ENCODE measurements around the gene CD47.

- TF ChIP-seq POLR2A (IDR thresholded peaks at IDR 0.05), result no peak
- no peak for TF ChIP-seq CTCF (IDR thresholded peaks at IDR 0.05)
Measured at GRCh38 chr3:108046247-108046646, 44.6 kb downstream of the CD47 start.
